UCSD-AML1 (cell line): ENCODE results near the gene CAMTA1.
"Not testable (repeated sequence)": the region's sequence is repeated elsewhere in the genome, so short reads cannot be mapped to it uniquely, and the experiment has no call there.

Source experiments
- DNase-seq: peaks from one replicate; lab custom pipeline; 2025; ENCODE audit not compliant: unreplicated experiment; lab: John Stamatoyannopoulos, UW

Gene CAMTA1

DNA sequence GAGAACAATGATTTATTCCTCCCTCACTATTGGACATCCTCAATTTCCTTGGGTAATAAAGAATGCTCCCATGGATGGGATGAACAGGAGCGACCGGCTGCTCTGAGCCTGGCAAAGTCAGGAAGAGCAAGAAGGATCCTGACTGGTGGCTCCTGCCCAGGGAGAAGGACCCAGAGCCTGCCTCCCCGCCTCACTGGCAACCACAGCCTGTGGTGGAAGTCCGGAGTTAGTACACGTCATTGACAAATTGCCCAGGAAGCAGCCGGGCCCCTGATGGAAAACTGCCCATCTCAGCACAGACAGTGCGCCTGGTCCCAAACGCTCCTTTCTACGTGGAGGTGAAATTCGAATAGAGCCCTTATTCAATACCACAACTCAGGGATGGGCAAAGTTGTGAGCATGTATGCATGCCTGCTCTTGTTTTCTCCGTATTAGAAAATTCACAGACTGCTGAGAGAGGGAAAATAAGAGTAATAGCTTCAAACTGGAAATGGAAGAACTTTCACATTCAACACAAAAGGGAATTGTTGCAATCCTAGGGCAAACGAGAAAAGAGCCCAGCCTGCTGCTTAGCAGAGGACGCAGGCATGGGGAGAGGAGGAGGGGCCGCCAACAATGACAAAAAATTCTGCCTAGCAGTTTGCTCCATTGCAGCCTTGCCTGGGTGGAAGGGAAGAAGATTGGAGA lies 588.8 kb downstream of the CAMTA1 start:
- DNase-seq: no peak

DNA sequence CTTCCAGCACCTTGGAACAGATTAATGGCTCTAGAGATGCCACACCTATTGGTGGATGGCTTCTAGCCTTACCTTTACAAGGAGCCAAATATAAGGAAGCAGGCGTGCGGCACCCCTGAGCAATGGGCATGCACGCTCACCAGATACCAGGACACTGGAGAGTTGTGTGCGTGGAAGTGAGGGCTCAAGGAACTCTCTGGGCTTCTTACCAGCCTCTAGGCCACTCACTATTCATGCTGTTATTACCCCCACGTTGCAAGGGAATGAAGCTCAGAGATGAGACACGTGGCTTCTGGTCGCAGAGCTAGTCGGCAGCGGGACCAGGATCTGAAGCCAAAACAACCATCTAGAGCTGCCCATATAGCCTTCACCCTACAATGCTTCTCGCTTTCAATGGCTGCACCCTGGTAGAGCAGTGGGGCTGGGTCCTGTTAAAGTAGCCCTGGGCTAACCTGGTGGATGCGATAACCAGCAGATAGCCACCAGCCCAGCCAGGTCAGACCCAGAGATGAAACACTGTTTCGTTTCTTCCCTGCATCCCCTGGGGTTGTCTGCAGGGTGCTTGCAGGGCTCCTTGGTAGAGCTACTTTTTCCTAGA lies 589.4 kb downstream of the CAMTA1 start:
- no peak for DNase-seq

DNA sequence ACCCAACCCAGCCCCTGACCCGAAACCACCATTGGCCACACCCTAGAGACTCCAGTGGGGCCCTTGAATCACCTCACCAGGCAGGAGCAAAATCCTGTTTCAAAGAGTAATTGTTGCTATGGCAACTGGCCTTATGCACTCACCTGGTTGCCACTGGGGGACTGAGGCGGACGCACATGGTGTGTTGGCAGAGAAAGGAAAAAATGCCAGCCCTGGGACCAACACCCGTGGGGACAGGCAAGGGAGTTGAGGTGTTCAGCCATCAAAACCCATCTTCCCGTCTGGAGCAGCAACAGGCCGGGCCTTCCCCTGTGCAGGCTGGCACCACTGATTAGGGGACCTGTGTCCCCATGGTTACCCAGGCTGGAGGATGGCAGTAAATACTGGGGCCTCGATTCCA lies 590.1 kb downstream of the CAMTA1 start:
- no peak for DNase-seq

DNA sequence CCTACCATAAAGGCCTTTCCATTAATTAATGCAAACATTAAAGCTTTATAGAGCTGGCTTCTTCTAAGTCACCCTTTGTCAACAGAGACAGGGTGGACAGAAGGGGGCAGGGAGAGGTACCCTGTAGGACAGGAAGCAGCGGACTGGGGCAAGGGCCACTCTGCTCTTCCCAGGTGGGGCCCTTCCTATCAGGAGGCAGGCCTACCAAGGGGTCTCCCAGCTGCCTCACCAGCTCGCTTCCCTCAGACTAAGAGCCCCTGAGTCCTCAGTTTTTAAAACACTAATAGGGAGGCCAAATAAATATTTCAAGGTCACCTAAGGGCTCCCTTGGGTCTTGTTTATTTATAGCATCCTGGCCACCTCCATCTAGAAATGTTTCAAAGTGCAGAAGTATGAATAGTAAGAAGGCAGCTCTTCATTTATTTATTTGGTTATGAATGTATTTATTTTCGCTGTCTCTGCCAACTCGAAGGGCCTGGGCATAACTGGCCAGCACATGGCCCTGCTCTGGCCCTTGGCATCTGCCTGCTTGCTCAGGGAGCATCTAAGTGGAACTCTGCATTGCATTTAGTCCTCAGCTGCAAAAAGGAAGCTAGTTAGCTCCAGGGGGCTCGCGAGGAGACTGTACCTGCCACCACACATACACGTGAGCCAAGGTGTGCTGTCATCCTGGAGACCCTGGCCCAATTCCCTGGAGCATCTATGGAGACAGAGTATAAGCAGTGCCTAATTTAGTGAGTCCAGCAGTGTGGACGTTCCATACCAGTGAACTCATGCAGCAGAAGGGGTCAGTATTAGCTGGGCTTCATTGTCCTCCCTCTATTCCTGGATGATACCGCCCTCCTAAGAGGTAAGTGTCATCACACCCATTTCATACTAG lies 590.8 kb downstream of the CAMTA1 start:
- no peak for DNase-seq

DNA sequence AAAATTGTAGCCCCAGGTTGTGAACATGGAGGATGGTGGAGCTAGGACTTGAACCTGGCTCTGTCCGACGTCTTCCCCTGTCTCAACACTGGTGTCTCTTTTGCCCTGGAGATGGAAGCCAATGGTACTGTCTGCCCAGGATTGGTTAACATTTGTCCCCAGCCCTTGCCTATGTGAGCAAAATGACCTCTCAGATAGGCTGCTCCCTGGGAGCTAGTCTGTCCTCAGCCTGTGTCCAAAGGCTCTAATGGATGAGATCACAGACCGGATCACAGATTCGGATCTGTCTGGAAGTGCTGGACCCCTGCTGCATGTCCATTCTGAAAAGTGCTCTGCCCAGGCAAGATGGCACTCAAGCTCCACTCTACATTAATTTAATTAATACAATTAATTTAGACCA lies 591.4 kb downstream of the CAMTA1 start:
- no peak for DNase-seq

DNA sequence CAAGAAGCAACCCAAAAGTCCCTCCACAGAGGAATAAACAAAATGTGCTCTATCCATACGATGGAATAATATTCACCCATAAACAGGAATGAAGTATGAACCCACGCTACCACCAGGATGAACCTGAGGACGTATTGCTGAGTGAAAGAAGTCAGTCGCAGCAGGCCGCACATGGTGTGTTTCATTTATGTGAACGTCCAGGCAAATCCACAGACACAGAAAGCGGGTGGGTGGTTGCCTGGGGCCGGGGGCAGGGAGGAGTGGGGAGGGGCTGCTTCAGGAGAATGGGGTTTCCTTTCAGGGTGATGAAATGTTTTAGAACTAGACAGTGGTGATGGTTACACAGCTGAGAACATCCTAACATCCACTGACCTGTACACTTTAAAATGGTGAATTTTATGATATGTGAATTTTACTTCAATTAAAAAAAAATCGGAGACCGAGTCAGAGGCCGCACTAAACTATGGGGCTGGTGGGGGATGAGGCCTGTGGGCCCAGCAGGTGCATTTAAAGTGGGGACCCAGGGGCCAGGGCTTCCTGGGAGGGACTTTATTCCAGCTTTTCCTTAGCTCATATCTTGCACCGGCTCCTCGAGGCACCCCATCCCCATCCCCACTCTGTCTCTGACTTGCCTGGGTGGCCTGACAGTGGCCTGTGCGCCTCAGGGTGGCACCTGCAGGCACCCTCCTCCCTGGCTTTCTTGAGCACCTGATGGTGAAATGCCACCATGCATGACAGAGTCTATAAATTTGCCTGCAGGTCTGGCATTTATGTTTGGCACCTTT lies 593.3 kb downstream of the CAMTA1 start:
- no peak for DNase-seq

DNA sequence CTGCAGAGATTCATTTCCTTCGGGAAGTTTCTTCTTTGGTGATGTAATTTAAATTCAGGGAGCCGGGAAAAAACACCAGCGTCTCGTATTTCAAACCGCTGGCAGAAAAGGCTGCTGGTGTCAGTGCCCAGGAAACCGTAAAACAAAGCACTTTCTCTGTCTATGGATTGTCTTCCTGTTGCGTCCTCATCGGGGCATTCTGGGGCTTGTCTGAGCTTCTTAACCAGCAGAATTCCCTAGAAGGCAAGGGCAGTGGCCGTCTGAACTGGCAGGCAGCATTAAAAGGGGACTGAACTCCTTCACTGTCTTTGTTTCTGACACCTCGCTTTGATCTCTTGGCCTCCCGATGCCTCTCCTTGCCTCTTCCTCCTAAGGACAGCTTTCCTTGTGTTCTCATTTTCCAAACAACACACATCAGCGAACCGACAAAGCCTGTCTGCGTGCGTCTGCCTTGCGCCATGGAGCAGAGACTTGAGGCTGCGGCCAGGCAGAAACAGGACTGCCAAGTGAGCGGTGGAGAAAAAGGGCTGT lies 594.3 kb downstream of the CAMTA1 start:
- DNase-seq: no peak

DNA sequence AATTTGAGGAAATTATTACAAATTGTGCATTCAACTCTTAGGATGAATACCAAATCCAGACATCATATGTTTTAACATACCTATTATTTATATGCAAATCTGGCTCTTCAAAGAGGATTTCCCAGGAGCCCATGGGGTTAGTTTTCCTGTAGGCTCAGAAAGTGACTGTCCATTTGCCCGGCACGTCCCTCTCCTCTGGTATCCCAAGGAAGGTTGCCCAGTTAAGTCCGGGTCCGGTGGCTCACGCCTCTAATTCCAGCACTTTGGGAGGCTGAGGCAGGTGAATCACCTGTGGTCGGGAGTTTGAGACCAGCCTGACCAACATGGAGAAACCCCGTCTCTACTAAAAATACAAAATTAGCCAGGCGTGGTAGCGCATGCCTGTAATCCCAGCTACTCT lies 594.8 kb downstream of the CAMTA1 start:
- DNase-seq: not testable (repeated sequence)

DNA sequence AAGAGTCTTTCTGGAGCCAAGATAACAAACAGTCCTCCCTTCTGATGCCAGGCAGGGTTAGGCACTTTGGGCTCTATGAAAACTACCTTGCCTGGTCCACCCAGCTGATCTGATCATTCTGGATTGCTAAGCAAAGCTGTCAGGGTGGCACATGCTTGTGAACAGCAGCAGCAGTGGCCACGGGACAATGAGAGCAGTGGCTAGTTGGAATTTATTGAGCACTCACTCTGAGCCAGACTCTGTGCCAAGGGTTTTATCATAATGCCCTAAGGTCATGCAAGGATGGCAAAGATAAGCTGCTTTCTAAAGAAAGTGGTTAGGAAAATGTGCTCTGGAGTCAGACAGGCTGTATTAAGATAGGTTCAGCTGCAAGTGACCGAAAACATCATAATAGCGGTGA lies 595.5 kb downstream of the CAMTA1 start:
- DNase-seq: no peak

DNA sequence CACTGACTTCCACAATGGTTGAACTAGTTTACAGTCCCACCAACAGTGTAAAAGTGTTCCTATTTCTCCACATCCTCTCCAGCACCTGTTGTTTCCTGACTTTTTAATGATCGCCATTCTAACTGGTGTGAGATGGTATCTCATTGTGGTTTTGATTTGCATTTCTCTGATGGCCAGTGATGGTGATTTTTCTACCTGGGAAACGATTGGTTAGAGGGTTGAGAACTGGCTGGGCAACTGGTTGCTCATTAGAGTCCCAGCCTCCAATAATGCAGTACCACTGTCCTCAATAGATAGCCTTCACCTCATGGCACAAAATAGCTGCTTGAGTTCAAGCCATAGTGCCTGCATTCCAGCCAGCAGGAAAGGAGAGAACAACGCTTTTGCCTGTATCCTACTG lies 596.5 kb downstream of the CAMTA1 start:
- not testable (repeated sequence) for DNase-seq

DNA sequence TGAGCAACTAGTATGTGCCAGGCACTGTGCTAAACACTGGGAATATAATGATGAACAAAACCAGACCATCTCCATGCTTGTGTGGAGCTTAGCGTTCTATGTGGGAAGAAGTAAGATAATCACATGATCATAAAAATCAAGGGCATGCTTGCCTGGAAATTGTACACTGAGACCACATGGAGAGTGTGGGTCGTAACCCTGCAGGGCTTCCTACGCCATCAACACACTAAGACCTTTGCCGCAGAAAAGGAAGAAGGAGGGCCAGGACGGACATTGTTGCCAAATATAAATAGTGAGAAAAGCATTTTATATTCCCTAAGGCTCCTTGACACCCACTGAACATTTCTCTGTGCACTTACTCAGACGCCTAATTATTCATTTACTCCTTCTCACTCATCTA lies 597.7 kb downstream of the CAMTA1 start:
- no peak for DNase-seq

DNA sequence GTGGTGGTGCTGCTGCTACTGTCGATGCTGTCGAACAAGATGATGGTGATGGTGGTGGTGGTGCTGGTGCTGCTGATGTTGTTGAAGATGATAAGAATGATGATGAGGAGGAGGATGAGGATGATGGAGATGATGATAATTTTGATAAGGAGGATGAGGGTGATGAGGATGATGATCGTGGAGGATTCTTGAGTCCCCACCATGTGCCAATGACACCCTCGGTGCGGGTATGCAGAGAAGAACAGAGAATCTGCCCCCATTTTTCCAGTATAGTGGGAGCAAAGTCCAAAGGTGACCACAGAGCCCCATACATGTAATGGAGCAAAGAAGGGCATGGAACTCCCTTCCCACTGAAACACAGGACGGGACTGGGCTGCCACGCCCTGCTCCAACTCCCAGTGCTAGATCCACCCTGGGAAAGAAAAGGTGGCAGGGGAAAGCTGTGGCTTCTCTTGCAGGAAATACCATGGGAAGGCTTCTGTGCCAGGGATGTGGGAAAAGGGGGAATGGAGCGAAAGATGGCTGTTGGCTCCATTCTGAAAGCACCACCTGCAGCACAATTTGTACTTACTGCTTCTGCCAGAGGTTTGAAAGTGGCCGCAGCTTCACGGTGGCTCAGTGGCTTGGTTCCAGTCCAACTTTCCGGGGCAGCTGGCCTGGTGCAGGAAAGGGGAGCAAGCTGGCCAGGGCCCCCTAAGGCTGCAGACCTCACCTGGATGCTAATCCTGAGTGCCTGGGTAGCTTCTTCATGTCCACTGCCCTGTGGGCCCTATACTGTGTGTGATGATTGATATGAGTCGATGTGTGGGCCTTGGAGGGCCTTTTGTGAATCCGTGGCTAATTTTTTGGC lies 598.6 kb downstream of the CAMTA1 start:
- no peak for DNase-seq

DNA sequence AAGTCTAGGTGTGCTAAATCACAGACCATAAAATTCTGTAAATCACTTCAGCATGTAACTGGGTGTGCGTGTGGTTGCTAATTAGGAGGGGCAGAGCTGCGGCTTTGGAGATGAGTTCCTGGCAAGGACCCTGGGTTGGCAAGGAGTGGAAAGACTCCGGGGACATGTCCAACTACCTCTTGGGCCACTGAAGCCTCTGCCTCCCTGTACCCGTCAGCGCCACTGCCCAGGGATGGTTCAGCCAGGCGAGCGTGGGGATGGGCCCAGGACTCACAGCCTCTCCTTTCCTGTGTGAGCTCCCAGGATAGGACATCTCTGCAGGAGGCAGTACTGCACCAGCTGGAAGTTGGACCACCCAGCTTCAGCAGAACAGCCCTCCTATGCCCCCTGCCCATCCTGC lies 599.4 kb downstream of the CAMTA1 start:
- no peak for DNase-seq

DNA sequence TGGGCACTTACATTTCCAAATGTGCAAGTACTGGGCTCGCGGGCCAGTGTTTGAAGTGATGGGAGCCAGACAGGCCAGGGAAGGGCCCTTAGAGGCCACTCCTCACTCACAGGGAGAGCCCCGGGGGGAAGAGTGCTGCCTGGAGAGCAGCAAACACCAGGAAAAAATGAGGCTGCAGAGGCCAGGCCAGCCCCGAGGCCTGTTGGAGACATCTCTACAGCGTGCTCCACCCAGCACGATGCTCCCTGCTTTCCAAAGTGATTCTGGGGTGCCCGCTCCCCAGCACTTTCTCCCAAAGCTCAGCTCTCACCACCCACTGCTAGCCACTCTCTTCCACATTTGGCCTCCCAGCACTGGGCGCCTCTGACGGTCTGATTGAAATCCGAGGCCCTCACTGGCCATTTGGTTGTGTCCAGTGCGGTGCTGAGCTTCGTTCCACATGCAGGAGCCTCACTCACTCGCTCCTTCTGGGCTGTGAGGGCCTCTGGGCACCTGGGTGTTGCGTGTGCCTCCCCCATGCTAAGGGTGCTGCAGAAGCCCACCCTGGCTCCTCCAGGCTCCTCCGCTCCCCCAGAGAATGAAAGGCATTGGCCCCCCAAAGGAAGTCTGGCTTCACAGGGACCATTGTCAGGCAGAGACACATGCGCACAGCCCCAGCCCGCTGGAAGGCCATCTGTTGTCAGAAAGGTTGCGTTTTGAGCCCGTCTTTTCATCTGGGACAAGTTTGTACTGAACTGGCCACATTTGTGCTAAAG lies 600.4 kb downstream of the CAMTA1 start:
- no peak for DNase-seq

DNA sequence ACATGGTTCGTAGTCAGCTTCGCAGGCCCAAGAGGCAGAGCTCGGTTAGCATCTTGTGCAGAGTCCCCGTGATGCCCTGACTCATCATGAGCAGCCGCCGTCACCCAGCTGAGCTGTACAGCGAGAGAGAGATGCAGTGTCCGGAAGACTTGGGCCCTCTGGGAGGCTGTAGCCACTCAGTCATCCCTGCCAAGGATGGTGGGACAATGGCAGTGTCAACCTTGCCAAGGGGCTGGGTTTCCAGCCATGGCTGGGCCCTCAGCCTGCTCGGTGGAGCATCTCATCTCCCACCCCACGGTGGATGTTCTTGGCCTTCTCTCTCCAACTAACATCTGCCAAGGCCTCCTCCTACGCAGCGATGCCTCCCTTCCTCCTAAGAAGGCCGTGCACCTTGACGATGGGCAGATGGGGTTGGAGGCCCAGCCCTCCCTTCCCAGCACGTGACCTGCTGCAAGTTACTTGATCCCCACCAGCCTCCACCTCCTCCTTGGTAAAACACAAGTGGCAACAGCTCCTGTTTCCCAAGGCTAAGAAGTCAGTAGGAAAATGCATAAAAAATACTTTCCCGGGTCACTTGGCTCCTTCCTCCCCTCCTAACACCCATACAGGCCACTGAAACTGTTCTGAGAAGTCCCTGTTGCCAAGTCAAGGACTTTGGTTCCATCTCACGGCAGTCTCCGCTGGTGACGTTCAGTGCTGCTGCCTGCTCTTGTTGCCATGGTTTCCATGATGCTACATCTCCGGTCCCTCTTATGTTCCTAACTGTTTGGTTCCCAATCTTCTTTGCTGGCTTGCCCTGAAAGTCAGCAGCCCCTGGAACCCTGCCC lies 601.2 kb downstream of the CAMTA1 start:
- no peak for DNase-seq

DNA sequence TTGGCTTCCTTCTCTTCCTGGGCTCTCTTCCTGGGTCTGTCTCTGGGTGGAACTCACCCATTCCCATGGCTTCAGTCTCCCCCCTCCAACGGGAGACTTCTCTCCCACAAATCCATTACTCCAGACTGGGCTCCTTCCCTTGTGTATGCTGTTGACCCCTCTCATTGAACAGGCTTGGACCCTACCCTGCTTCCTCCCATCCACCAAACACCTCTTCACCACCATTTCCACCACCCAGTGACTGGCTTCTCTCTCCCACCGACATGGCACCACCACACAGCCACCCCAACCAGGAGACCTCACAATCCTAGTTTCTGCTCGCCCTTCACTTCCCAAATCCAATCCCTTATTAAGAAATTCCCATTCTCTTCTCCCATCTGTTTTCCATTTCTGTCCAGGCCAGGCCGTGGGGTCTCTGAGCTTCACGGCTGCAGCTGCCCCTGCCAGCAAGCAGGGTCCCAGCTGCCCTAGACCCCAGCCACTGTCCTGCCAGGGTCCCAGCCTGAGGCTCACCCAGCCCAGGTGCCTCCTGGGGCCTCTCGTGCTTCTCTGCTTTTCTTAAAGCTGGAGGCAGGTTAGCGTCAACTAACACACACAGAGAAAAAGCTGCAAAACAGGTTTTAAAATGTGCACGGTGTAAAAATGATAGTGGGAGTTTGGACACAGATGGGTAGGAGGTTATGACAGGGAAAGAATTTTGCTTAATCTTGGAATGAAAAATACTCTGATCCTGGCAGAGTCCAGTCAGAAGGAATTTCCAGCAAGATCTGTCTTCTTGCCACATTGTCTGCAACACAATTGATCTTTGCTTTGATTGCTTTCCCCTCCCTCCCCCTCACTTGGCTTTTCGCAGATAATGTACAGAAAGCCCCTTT lies 602.0 kb downstream of the CAMTA1 start:
- no peak for DNase-seq

DNA sequence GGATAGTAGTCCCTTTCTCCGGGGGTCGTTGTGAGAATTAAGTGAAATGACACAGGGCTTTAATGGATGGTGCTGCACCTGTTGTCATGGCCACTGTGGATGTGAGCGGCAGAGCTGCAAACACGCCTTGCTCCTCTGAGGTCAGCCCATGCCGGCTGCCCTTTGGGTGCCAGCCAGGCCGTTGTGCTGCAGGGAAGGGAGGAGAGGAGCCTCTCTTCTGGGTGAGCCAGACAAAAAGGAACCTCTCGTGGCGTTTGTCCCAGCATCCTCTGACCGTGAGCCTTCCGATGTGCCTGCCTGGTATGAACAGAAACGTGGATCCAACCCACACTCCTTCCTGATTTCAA lies 602.9 kb downstream of the CAMTA1 start:
- DNase-seq: no peak
